ENCODE measurements around the gene NRARP. TPM values are rescaled to one million over a fixed set of nuclear protein-coding genes. Genes with fewer than 3 reads are reported as not detected.

Gene NRARP
- total RNA-seq, 1 experiment from 2014 or later = 23.8 TPM

DNA sequence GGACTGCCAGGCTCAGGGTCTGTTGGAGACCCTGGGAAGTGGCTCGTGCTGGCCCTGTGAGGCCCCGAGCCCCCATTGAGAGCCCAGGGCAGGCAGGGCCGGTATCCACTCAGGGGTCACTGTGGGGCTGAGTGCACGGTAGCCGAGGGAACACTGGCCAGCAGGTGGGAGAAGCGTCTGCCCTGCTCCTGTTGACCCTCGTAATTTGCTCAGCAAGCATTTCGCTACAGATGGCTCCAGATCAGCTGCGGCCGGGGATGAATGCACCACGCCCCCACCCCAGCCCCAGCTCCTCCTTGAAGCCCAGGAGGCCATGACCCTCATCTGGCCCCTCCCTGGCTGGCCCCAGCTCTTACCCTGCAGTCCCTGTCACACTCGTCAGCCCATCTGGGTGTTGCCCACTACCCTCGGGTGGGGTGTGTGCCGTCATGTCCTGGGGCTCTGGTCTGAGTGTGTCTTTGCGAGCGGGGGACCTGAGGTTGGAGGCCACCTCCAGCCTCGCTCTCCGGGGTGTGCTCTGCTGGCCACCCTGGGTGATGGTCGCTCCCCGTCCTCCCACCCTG, 6.1 kb upstream of the NRARP start:
- Mint-ChIP-seq H3K4me3 (no peak overlapping the region; a peak in 1 of 5 replicates), H3K36me3 (ENCODE audit: insufficient read depth in 1 of 3, low read depth in 3 of 3) (no peaks in the 10 kb centered on the region), H3K27me3 (ENCODE audit: low read depth) (peaks cover 8% of the 10 kb centered on the region), H3K4me1 (peaks cover 6 to 34% of the 10 kb centered on the region in 2 experiments), H3K9me3 (no peaks in the 10 kb centered on the region; a peak in 1 of 5 replicates), H3K27ac (no peak overlapping the region)
- DNase-seq = peak; percentile 39
- Histone ChIP-seq H3K79me1 (ENCODE audit: insufficient read depth, low read depth, low read length, poor library complexity, severe bottlenecking) (no peaks in the 10 kb centered on the region), H2BK15ac (ENCODE audit: low read depth, low read length) (no peak overlapping the region), H3K56ac (ENCODE audit: insufficient read length, low read depth, low read length) (no peak overlapping the region), H3K27me3 (ENCODE audit: insufficient read depth, low read length) (no peaks in the 10 kb centered on the region), H3K27ac (ENCODE audit: insufficient read length, low read depth, low read length) (no peak overlapping the region), H3K23ac (ENCODE audit: insufficient read length, low read depth, low read length) (no peak overlapping the region), H3K18ac (ENCODE audit: insufficient read length, low read depth, low read length) (no peak overlapping the region), H4K8ac (replicated peaks; ENCODE audit: insufficient read length, low read depth, low read length) (no peak overlapping the region), H3K9me3 (ENCODE audit: control insufficient read depth, low read depth, low read length) (no peaks in the 10 kb centered on the region), H3K4me1 (ENCODE audit: insufficient read depth, low read length) (no peaks in the 10 kb centered on the region; the same call in 1 of the 2 replicates), H3K23me2 (ENCODE audit: insufficient read length, low read depth, low read length, poor library complexity, severe bottlenecking) (no peaks in the 10 kb centered on the region), H3K14ac (ENCODE audit: insufficient read depth, low read length) (no peak overlapping the region), H2BK12ac (ENCODE audit: insufficient read length, low read depth, low read length) (no peak overlapping the region), H3K4me2 (ENCODE audit: insufficient read depth, insufficient read length, low read length) (no peak overlapping the region), H3K4ac (ENCODE audit: low read depth, low read length) (no peak overlapping the region), H4K5ac (ENCODE audit: insufficient read length, low read depth, low read length) (no peak overlapping the region), H4K91ac (ENCODE audit: insufficient read length, low read depth, low read length) (no peak overlapping the region), H2BK5ac (ENCODE audit: insufficient read length, low read length) (no peak overlapping the region), H2BK120ac (ENCODE audit: low read depth, low read length, poor library complexity, severe bottlenecking) (no peak overlapping the region), H3K79me2 (ENCODE audit: insufficient read depth, low read length) (no peaks in the 10 kb centered on the region), H3T11ph (ENCODE audit: low read length) (no peak overlapping the region), H2BK20ac (ENCODE audit: low read depth, low read length, poor library complexity, severe bottlenecking) (no peak overlapping the region), H3K9ac (ENCODE audit: extremely low read depth, insufficient read length, low read length) (no peak overlapping the region), H2AFZ (ENCODE audit: low read length) (no peak overlapping the region), H4K20me1 (ENCODE audit: control insufficient read depth, insufficient read depth, insufficient read length) (no peaks in the 10 kb centered on the region), H2AK5ac (ENCODE audit: insufficient read length, low read length) (no peak overlapping the region)
- TF ChIP-seq, protein P1, sequence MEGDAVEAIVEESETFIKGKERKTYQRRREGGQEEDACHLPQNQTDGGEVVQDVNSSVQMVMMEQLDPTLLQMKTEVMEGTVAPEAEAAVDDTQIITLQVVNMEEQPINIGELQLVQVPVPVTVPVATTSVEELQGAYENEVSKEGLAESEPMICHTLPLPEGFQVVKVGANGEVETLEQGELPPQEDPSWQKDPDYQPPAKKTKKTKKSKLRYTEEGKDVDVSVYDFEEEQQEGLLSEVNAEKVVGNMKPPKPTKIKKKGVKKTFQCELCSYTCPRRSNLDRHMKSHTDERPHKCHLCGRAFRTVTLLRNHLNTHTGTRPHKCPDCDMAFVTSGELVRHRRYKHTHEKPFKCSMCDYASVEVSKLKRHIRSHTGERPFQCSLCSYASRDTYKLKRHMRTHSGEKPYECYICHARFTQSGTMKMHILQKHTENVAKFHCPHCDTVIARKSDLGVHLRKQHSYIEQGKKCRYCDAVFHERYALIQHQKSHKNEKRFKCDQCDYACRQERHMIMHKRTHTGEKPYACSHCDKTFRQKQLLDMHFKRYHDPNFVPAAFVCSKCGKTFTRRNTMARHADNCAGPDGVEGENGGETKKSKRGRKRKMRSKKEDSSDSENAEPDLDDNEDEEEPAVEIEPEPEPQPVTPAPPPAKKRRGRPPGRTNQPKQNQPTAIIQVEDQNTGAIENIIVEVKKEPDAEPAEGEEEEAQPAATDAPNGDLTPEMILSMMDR (conservative IDR thresholded peaks at IDR 0.05) = no peak
- no CpG with 5 or more reads among the region's 20 CpGs for WGBS (ENCODE audit: extremely low coverage, insufficient read length, low lambda C conversion rate)
